H1 (cell line): Measurements from ENCODE around the gene DRP2. TPM values are rescaled to one million over a fixed set of nuclear protein-coding genes. Genes with fewer than 3 reads are reported as not detected.

Experiments used
- CTCF ChIA-PET: fragments of 300-600 bp; sonication (Branson Sonifier 250); formaldehyde crosslinking; loops from one replicate; lab custom pipeline; 2021; ENCODE audit not compliant: partially characterized antibody; lab: Charles Lee
- POLR2A ChIA-PET: fragments of 300-600 bp; sonication (Branson Sonifier 250); formaldehyde crosslinking; loops from one replicate; lab custom pipeline; 2021; ENCODE audit warnings: inconsistent platforms; ENCODE audit not compliant: partially characterized antibody; lab: Charles Lee
- DNase-seq, 2 experiments: peaks; one replicate each; pipeline versions ENCODE4 v3.0.0 to v3.0.0-alpha.2; 2010 to 2022; ENCODE audit warnings: low spot score in 2 of 2, low read depth in 1 of 2, mixed read lengths in 1 of 2
- FAIRE-seq: peaks from 2 replicates; lab custom pipeline; 2011; peaks lifted over from hg19 to GRCh38; lab: Jason Lieb, UNC
- H2AFZ ChIP-seq: 2 replicates; pipeline ENCODE4 v1.8.1; 2012; ENCODE audit warnings: low read length, inconsistent platforms
- H2AK5ac ChIP-seq: 2 replicates; pipeline ENCODE4 v1.6.1; 2013; ENCODE audit warnings: low read depth, low read length
- H2BK120ac ChIP-seq: replicated peaks from 2 replicates; pipeline ENCODE3; 2013; ENCODE audit warnings: low read depth, low read length, inconsistent platforms
- H2BK12ac ChIP-seq: 2 replicates; pipeline ENCODE4 v1.6.1; 2013; ENCODE audit warnings: low read depth, low read length
- H2BK15ac ChIP-seq: 2 replicates; pipeline ENCODE4 v1.6.1; 2013; ENCODE audit warnings: low read length
- H2BK20ac ChIP-seq: 2 replicates; pipeline ENCODE4 v1.6.1; 2013; ENCODE audit warnings: low read length
- H2BK5ac ChIP-seq: 2 replicates; pipeline ENCODE4 v1.6.1; 2013; ENCODE audit warnings: low read depth, low read length
- H3K14ac ChIP-seq: 2 replicates; pipeline ENCODE4 v1.6.1; 2013; ENCODE audit warnings: inconsistent platforms; ENCODE audit not compliant: insufficient read length
- H3K18ac ChIP-seq: 2 replicates; pipeline ENCODE4 v1.6.1; 2013; ENCODE audit warnings: low read length; ENCODE audit errors: extremely low read depth
- H3K23ac ChIP-seq: 2 replicates; pipeline ENCODE4 v1.6.1; 2013; ENCODE audit warnings: inconsistent platforms; ENCODE audit not compliant: insufficient read length
- H3K23me2 ChIP-seq: 2 replicates; pipeline ENCODE4 v1.6.1; 2013; ENCODE audit warnings: low read depth, low read length
- H3K27ac ChIP-seq: 2 replicates; pipeline ENCODE4 v1.6.1; 2011; ENCODE audit warnings: low read depth, low read length, inconsistent platforms
- H3K27me3 ChIP-seq, 4 experiments: replicated peaks in 1 of 4; 1 replicate in 1 of 4; 2 replicates in 3 of 4; pipeline versions ENCODE4 v1.6.1 to v1.8.1; 2011 to 2013; ENCODE audit warnings: low read length in 3 of 4, mild to moderate bottlenecking in 3 of 4, inconsistent platforms in 2 of 4, mixed read lengths in 2 of 4, moderate library complexity in 1 of 4; ENCODE audit not compliant: control insufficient read depth in 3 of 4, insufficient read depth in 3 of 4; ENCODE audit errors: extremely low read depth in 1 of 4
- H3K36me3 ChIP-seq, 4 experiments: 2 replicates each; pipeline versions ENCODE4 v1.6.1 to v1.8.1; 2011 to 2013; ENCODE audit warnings: mild to moderate bottlenecking in 4 of 4, low read length in 3 of 4, moderate library complexity in 2 of 4, control low read depth in 1 of 4, inconsistent platforms in 1 of 4; ENCODE audit not compliant: insufficient read depth in 4 of 4, control insufficient read depth in 2 of 4
- H3K4ac ChIP-seq: replicated peaks from 2 replicates; pipeline ENCODE3; 2013; ENCODE audit warnings: low read length, low read depth, mixed read lengths, inconsistent platforms; ENCODE audit not compliant: insufficient read length
- H3K4me1 ChIP-seq, 4 experiments: replicated peaks in 1 of 4; 1 replicate in 1 of 4; 2 replicates in 3 of 4; pipeline versions ENCODE4 v1.6.1 to v1.8.1; 2011 to 2013; ENCODE audit warnings: low read length in 3 of 4, inconsistent platforms in 2 of 4, mixed read lengths in 1 of 4; ENCODE audit not compliant: insufficient read depth in 4 of 4, control insufficient read depth in 3 of 4
- H3K4me2 ChIP-seq, 2 experiments: 2 replicates each; pipeline versions ENCODE4 v1.6.1 to v1.8.1; 2011 to 2013; ENCODE audit warnings: low read depth in 2 of 2, low read length in 2 of 2, control low read depth in 1 of 2, inconsistent platforms in 1 of 2, mild to moderate bottlenecking in 1 of 2; ENCODE audit not compliant: insufficient read depth in 1 of 2
- H3K4me3 ChIP-seq, 4 experiments: fragments of 200-600, 300-600 bp in 1 of 4; sonication (generic), shearing (Covaris generic), sonication (Bioruptor Twin) in 1 of 4; 2 replicates each; pipeline versions ENCODE4 v1.5.1 to v1.8.1; 2011 to 2016; ENCODE audit warnings: low read length in 4 of 4, low read depth in 3 of 4, control low read depth in 2 of 4, inconsistent platforms in 2 of 4, mild to moderate bottlenecking in 2 of 4, mixed read lengths in 1 of 4, moderate library complexity in 1 of 4; ENCODE audit not compliant: insufficient read depth in 2 of 4; ENCODE audit errors: extremely low read depth in 1 of 4
- H3K56ac ChIP-seq: replicated peaks from 2 replicates; pipeline ENCODE3; 2013; ENCODE audit warnings: low read depth, mild to moderate bottlenecking, mixed read lengths, low read length, inconsistent platforms; ENCODE audit not compliant: insufficient read length
- H3K79me1 ChIP-seq: 2 replicates; pipeline ENCODE4 v1.6.1; 2013; ENCODE audit warnings: low read depth, low read length, control low read depth
- H3K79me2 ChIP-seq, 2 experiments: 2 replicates each; pipeline versions ENCODE4 v1.6.1 to v1.8.1; 2012 to 2013; ENCODE audit warnings: low read length in 2 of 2, mild to moderate bottlenecking in 2 of 2, inconsistent platforms in 1 of 2; ENCODE audit not compliant: insufficient read depth in 2 of 2, control insufficient read depth in 1 of 2
- H3K9ac ChIP-seq, 4 experiments: replicated peaks in 1 of 4; 1 replicate in 1 of 4; 2 replicates in 3 of 4; pipeline versions ENCODE4 v1.6.1 to v1.8.1; 2011 to 2013; ENCODE audit warnings: low read depth in 3 of 4, low read length in 3 of 4, control low read depth in 2 of 4, mild to moderate bottlenecking in 2 of 4, moderate library complexity in 2 of 4, inconsistent platforms in 1 of 4; ENCODE audit errors: extremely low read depth in 1 of 4
- H3K9me3 ChIP-seq, 2 experiments: 2 replicates each; pipeline versions ENCODE4 v1.6.1 to v1.8.1; 2012 to 2013; ENCODE audit warnings: mild to moderate bottlenecking in 2 of 2, moderate library complexity in 2 of 2, control low read depth in 1 of 2, inconsistent platforms in 1 of 2, low read depth in 1 of 2, low read length in 1 of 2, mixed read lengths in 1 of 2; ENCODE audit not compliant: insufficient read depth in 2 of 2
- H4K20me1 ChIP-seq, 2 experiments: replicated peaks in 1 of 2; 2 replicates each; pipeline versions ENCODE3 to v1.8.1; 2011 to 2013; ENCODE audit warnings: inconsistent platforms in 2 of 2, low read length in 2 of 2, mild to moderate bottlenecking in 1 of 2; ENCODE audit not compliant: insufficient read depth in 2 of 2, control insufficient read depth in 1 of 2
- H4K5ac ChIP-seq: 2 replicates; pipeline ENCODE4 v1.6.1; 2013; ENCODE audit warnings: low read length, low read depth, mixed read lengths, inconsistent platforms; ENCODE audit not compliant: insufficient read length
- H4K8ac ChIP-seq: 2 replicates; pipeline ENCODE4 v1.8.0; 2013; ENCODE audit warnings: mild to moderate bottlenecking, moderate library complexity, low read length, inconsistent platforms; ENCODE audit not compliant: insufficient read depth; ENCODE audit errors: extremely low read depth
- H4K91ac ChIP-seq: replicated peaks from 2 replicates; pipeline ENCODE3; 2013; ENCODE audit warnings: low read length, mixed read lengths, inconsistent platforms; ENCODE audit not compliant: insufficient read length
- ASH2L ChIP-seq: fragments of 200-600, 300-600 bp; sonication (generic); IDR thresholded peaks from one replicate; pipeline ENCODE4 v1.7.1; 2017; ENCODE audit warnings: low read length
- BACH1 ChIP-seq: IDR thresholded peaks from 2 replicates; pipeline ENCODE4 v1.6.1; 2012; ENCODE audit warnings: low read length, improper control_type of control experiment
- CREB1 ChIP-seq: IDR thresholded peaks from 2 replicates; pipeline ENCODE4 v1.6.1; 2012; ENCODE audit warnings: inconsistent platforms
- CTCF ChIP-seq, 3 experiments: IDR thresholded peaks; 1 replicate in 2 of 3; 2 replicates in 1 of 3; pipeline versions ENCODE4 v1.5.1 to v1.6.1; 2011; ENCODE audit warnings: low read length in 3 of 3, mild to moderate bottlenecking in 3 of 3, inconsistent platforms in 2 of 3, low read depth in 1 of 3, moderate library complexity in 1 of 3; ENCODE audit not compliant: insufficient read depth in 1 of 3; ENCODE audit errors: control extremely low read depth in 1 of 3
- HDAC2 ChIP-seq, 2 experiments: fragments of 300-600 bp in 1 of 2; sonication (generic) in 1 of 2; IDR thresholded peaks; 2 replicates each; pipeline ENCODE4 v1.6.1; 2011 to 2012; ENCODE audit warnings: low read depth in 2 of 2, low read length in 2 of 2, mild to moderate bottlenecking in 2 of 2, moderate library complexity in 2 of 2, borderline replicate concordance in 1 of 2, inconsistent platforms in 1 of 2
- HDAC6 ChIP-seq: IDR thresholded peaks from one replicate; pipeline ENCODE4 v1.7.1; 2012; ENCODE audit warnings: low read depth, mild to moderate bottlenecking, inconsistent platforms, low read length, moderate library complexity
- KDM5A ChIP-seq: fragments of 200-600 bp; IDR thresholded peaks from 2 replicates; pipeline ENCODE4 v1.7.1; 2012; ENCODE audit warnings: mild to moderate bottlenecking, low read length, inconsistent platforms, mixed read lengths
- RBBP5 ChIP-seq: IDR thresholded peaks from 2 replicates; pipeline ENCODE4 v1.7.1; 2012; ENCODE audit warnings: low read depth, mild to moderate bottlenecking, inconsistent platforms, low read length, moderate library complexity, borderline replicate concordance
- SRF ChIP-seq: IDR thresholded peaks from 2 replicates; pipeline ENCODE4 v1.6.1; 2011; ENCODE audit warnings: mild to moderate bottlenecking, low read depth, low read length, moderate library complexity
- TAF7 ChIP-seq: optimal IDR thresholded peaks from 2 replicates; pipeline ENCODE3; 2011; ENCODE audit warnings: low read depth, mild to moderate bottlenecking, inconsistent platforms, low read length, moderate library complexity, borderline replicate concordance
- WGBS, 2 experiments: shearing (Covaris generic) in 1 of 2; methylation state at CpG; one replicate each; pipeline versions ENCODE4 v1.1.6 to v1.1.7; 2013 to 2015; ENCODE audit warnings: low lambda C conversion rate in 2 of 2, mixed read lengths in 2 of 2, inconsistent platforms in 1 of 2, low coverage in 1 of 2, missing lambda C conversion rate in 1 of 2; ENCODE audit not compliant: insufficient replicate concordance in 2 of 2, insufficient coverage in 1 of 2, insufficient read length in 1 of 2; ENCODE audit errors: extremely low coverage in 1 of 2, missing lambda C conversion rate in 1 of 2; 5-methylcytosine and 5-hydroxymethylcytosine counted together
- polyA plus RNA-seq, 7 experiments: library from polyadenylated mRNA; depleted of rRNA in 3 of 7; stranded (reverse) in 5 of 7; unstranded in 2 of 7; fragments of >200 nt in 5 of 7; fragments of 200-250 nt in 2 of 7; gene quantifications; 1 replicate in 5 of 7; 2 replicates in 1 of 7; 4 replicates in 1 of 7; pipeline versions ENCODE4 v1.2.1 to v1.2.3, GENCODE V29; 2011 to 2013; ENCODE audit warnings: missing spikeins in 2 of 7, mixed read lengths in 2 of 7
- total RNA-seq: library from RNA; stranded (reverse); fragmentation: NEBNext Ultra II Directional; extraction: Animal tissue kit (Norgen Biotek cat#: 25700); gene quantifications from 2 replicates; pipeline ENCODE4 v1.2.1, GENCODE V29; 2021
- TF ChIP-seq, protein P1 (sequence below): IDR thresholded peaks from 2 replicates; pipeline ENCODE4 v1.6.1; 2011; ENCODE audit warnings: low read depth, mild to moderate bottlenecking, low read length; ENCODE audit not compliant: insufficient read depth

DRP2 gene
- total and polyA plus RNA-seq, 2 of the 8 experiments (the other 6 are each of a cell fraction or from before 2014, with no cell fraction given): 0.18 to 0.20 TPM

GRCh38 chrX:101265869-101266428 lies 46.4 kb downstream of the DRP2 start:
- no peaks in the 10 kb centered on the region for H3K36me3 ChIP-seq
- no peak overlapping the region for H4K8ac ChIP-seq
- TF ChIP-seq SRF (no peak), HDAC2 (IDR thresholded peaks at IDR 0.05; ENCODE audit: borderline replicate concordance in 1 of 2, low read depth in 2 of 2, low read length in 2 of 2) (no peak), HDAC6 (no peak), TAF7 (no peak), CREB1 (no peak), ASH2L (no peak), RBBP5 (no peak), CTCF (IDR thresholded peaks at IDR 0.05; ENCODE audit: control extremely low read depth in 1 of 3, insufficient read depth in 1 of 3, low read depth in 1 of 3, low read length in 3 of 3) (no peak), KDM5A (no peak), BACH1 (no peak)
- TF ChIP-seq, protein P1, sequence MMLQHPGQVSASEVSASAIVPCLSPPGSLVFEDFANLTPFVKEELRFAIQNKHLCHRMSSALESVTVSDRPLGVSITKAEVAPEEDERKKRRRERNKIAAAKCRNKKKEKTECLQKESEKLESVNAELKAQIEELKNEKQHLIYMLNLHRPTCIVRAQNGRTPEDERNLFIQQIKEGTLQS: no peak

More at GRCh38 chrX:101265869-101266428, 46.4 kb downstream of the DRP2 start:
- H2BK20ac ChIP-seq: no peak overlapping the region
- FAIRE-seq: no peak
- H2BK120ac ChIP-seq: no peak overlapping the region
- H3K9me3 ChIP-seq: no peaks in the 10 kb centered on the region
- no peak overlapping the region for H4K5ac ChIP-seq
- no peaks in the 10 kb centered on the region for H4K20me1 ChIP-seq
- no peak overlapping the region for H2AK5ac ChIP-seq
- no peaks in the 10 kb centered on the region for H3K23me2 ChIP-seq
- H3K4me2 ChIP-seq: no peak overlapping the region
- H3K14ac ChIP-seq: no peak overlapping the region
- no peaks in the 10 kb centered on the region for H3K4me1 ChIP-seq
- ChIA-PET CTCF (no interaction called here), POLR2A (no interaction called here)
- H3K79me2 ChIP-seq: no peaks in the 10 kb centered on the region
- H3K27ac ChIP-seq: no peak overlapping the region
- no peaks in the 10 kb centered on the region for H3K27me3 ChIP-seq
- no peak overlapping the region for H2BK5ac ChIP-seq
- H4K91ac ChIP-seq: no peak overlapping the region
- H3K9ac ChIP-seq: no peak overlapping the region
- H3K4me3 ChIP-seq: no peak overlapping the region
- no peak overlapping the region for H2AFZ ChIP-seq
- H3K79me1 ChIP-seq: no peaks in the 10 kb centered on the region
- H2BK15ac ChIP-seq: no peak overlapping the region
- no peak overlapping the region for H2BK12ac ChIP-seq
- 91% methylated on average over 4 of the region's 5 CpGs; no CpG with 5 or more reads in 1 of the 2 experiments for WGBS, 2 experiments
- no peak overlapping the region for H3K4ac ChIP-seq
- no peak overlapping the region for H3K18ac ChIP-seq
- DNase-seq: no peak
- H3K56ac ChIP-seq: no peak overlapping the region
- H3K23ac ChIP-seq: no peak overlapping the region
